Fibroblast of lung (primary cell): Measurements from ENCODE around the gene USF1.

Source experiments
- EZH2 ChIP-seq: IDR thresholded peaks from 2 replicates; pipeline ENCODE4 v1.5.1; 2012; ENCODE audit warnings: low read length, control low read depth, mild to moderate bottlenecking; ENCODE audit errors: missing control alignments
- TF ChIP-seq, protein P1 (sequence below), 2 donors: IDR thresholded peaks in 1 of 2; conservative IDR thresholded peaks in 1 of 2; 1 replicate in 1 of 2; 2 replicates in 1 of 2; pipeline ENCODE4 v1.5.1; 2011 to 2012; ENCODE audit warnings: low read length in 2 of 2, control low read depth in 1 of 2, inconsistent platforms in 1 of 2, low read depth in 1 of 2, mild to moderate bottlenecking in 1 of 2

DNA sequence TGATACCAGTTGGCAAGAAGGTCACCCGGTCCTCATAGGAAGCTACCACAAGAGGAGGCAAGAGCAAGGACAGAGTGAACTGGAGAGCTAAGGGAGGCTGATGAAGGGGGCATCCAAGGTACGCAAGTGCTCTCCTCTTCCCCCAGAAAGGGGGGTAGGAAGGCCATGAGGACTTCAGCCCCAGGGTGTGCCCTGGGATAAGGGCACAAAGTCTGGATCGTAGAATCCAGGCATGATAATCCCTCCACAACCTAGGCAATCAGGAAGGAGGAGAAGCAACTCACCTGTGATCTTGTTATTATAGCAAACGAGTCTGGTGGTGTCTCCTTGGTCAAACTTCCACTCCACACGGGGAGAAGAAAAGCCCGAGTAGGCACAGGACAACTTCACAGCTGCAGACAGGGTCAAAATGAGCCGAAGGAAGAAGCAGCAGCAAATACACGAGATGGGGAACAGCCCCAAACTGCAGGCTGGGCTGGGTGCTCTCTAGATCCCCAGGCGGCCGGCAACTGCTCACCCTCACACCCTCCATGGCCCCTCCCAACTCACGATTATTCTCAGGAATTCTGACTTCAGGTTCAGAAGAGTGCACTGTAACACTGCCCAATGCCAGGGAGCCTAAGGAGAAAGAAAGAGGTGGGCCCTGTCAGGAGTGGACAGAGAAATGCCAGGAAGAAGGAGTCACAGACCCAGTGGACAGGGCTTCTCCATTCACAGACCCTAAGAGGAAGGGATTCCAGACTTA lies 44.9 kb downstream of the USF1 start:
- no peak for TF ChIP-seq EZH2
- TF ChIP-seq, protein P1, sequence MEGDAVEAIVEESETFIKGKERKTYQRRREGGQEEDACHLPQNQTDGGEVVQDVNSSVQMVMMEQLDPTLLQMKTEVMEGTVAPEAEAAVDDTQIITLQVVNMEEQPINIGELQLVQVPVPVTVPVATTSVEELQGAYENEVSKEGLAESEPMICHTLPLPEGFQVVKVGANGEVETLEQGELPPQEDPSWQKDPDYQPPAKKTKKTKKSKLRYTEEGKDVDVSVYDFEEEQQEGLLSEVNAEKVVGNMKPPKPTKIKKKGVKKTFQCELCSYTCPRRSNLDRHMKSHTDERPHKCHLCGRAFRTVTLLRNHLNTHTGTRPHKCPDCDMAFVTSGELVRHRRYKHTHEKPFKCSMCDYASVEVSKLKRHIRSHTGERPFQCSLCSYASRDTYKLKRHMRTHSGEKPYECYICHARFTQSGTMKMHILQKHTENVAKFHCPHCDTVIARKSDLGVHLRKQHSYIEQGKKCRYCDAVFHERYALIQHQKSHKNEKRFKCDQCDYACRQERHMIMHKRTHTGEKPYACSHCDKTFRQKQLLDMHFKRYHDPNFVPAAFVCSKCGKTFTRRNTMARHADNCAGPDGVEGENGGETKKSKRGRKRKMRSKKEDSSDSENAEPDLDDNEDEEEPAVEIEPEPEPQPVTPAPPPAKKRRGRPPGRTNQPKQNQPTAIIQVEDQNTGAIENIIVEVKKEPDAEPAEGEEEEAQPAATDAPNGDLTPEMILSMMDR (conservative IDR thresholded peaks at IDR 0.05 in 1 of 2, IDR thresholded peaks at IDR 0.05 in 1 of 2; ENCODE audit: low read depth in 1 of 2, low read length in 2 of 2) = no peak
